ENCODE results near the gene CCDC87. TPM values are rescaled to one million over a fixed set of nuclear protein-coding genes. Genes with fewer than 3 reads are reported as not detected.

CCDC87 gene
- total and polyA plus RNA-seq, 9 donors, result 0.13 to 0.60 (median 0.45) TPM

- TF ChIP-seq POLR2A (IDR thresholded peaks at IDR 0.05), result peak; percentile 95
- TF ChIP-seq CTCF (IDR thresholded peaks at IDR 0.05), result peak in 2 of 3 donors; percentile 20 to 23
- peak; percentile 10 for TF ChIP-seq EP300 (IDR thresholded peaks at IDR 0.05)
- no peaks in the 10 kb centered on the region for H3K36me3 ChIP-seq
- H3K9me3 ChIP-seq, result no peaks in the 10 kb centered on the region
- H3K4me1 ChIP-seq (ENCODE audit: insufficient read depth), result peaks cover 10% of the 10 kb centered on the region
- WGBS, 3 donors, result 0 to 1% (median 0%) methylated on average over 63 of the region's 63 CpGs
- peak within 1 kb of the TSS; percentile 87 for H3K4me3 ChIP-seq
- DNase-seq, result peak; percentile 95 to 99 (median 96)
- peak within 1 kb of the TSS; percentile 72 to 80 for H3K27ac ChIP-seq
- no peaks in the 10 kb centered on the region for H3K27me3 ChIP-seq
- intact Hi-C loops (cut with DNase I), result no loop called here
These were observed 45.6 kb upstream of the CCDC87 start, which contains the start of gene RBM4 for GRCh38 chr11:66638177-66639065. Gene RBM4, plus strand, starts transcription at chr11:66638703. Its CDS starts 1,009 bp downstream, at chr11:66639712.

- H3K4me1 ChIP-seq (ENCODE audit: insufficient read depth), result peaks cover 8% of the 10 kb centered on the region
- 29 to 33% (median 33%) methylated on average over 12 of the region's 12 CpGs for WGBS, 3 donors
- peak overlapping the region; percentile 53 for H3K4me3 ChIP-seq
- no peak for DNase-seq
- no peaks in the 10 kb centered on the region for H3K36me3 ChIP-seq
- H3K27ac ChIP-seq, result peak overlapping the region in 1 of 2 donors; percentile 41
- no peak for TF ChIP-seq POLR2A (IDR thresholded peaks at IDR 0.05)
- TF ChIP-seq EP300 (IDR thresholded peaks at IDR 0.05), result no peak
- no peak for TF ChIP-seq CTCF (IDR thresholded peaks at IDR 0.05)
- H3K27me3 ChIP-seq, result no peaks in the 10 kb centered on the region
- no peaks in the 10 kb centered on the region for H3K9me3 ChIP-seq
- intact Hi-C loops (cut with DNase I), result no loop called here
These were observed 44.8 kb upstream of the CCDC87 start for GRCh38 chr11:66637557-66638176.

DNA sequence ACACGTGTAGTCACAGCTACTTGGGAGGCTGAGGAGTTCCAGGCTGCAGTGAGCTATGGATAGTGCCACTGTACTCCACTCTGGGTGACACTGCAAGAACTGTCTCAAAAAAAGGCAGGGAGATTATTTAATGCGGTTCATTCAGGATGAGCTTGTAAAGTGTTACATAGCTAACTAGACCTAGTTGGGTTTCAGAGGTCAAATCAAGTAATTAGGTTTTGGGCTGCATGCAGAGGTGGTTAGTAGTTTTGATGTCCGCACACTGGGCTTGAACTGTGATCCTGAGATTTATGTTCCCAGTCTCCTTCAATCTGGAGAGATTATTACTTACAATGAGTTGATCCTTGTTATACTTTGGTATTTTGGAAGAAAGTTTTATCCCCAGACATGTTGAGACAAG lies 43.5 kb upstream of the CCDC87 start:
- Histone ChIP-seq H3K4me3 (no peak overlapping the region), H3K9me3 (no peaks in the 10 kb centered on the region), H3K4me1 (ENCODE audit: insufficient read depth) (peaks cover 7% of the 10 kb centered on the region), H3K27me3 (no peaks in the 10 kb centered on the region), H3K36me3 (no peaks in the 10 kb centered on the region), H3K27ac (no peak overlapping the region)
- WGBS, 3 donors, result 68 to 86% (median 73%) methylated on average over 3 of the region's 3 CpGs
- TF ChIP-seq CTCF (IDR thresholded peaks at IDR 0.05) (no peak), EP300 (IDR thresholded peaks at IDR 0.05) (no peak), POLR2A (IDR thresholded peaks at IDR 0.05) (no peak)
- intact Hi-C loops (cut with DNase I), result no loop called here
- DNase-seq, result no peak

DNA sequence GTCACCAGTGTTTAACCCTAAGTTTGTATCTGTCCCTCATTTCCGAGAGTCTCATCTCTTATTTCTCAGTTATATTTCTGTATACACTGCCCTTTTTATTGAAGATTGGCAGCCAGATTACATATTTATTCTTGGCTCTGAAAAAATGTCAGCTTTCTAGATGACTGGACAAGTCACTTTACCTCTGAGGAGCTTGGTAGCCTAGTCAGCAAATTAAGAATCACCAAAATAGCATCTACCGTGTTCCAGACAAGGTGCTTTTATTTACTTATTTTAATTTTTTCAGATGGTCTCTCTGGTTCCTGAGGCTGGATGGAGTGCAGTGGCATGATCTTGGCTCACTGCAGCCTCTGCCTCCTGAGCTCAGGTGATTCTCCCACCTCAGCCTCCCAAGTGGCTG lies 40.1 kb upstream of the CCDC87 start:
- Histone ChIP-seq H3K4me3 (no peak overlapping the region), H3K36me3 (no peaks in the 10 kb centered on the region), H3K4me1 (ENCODE audit: insufficient read depth) (peaks cover 5% of the 10 kb centered on the region), H3K27me3 (no peaks in the 10 kb centered on the region), H3K9me3 (no peaks in the 10 kb centered on the region), H3K27ac (no peak overlapping the region)
- intact Hi-C loops (cut with DNase I), result no loop called here
- DNase-seq, result no peak
- no peak for TF ChIP-seq CTCF (IDR thresholded peaks at IDR 0.05)
- TF ChIP-seq POLR2A (IDR thresholded peaks at IDR 0.05), result no peak
- no peak for TF ChIP-seq EP300 (IDR thresholded peaks at IDR 0.05)
- 75 to 84% (median 79%) methylated on average over 2 of the region's 2 CpGs for WGBS, 3 donors

Data from ovary (tissue), 9 donors.